ENCODE measurements around the gene RELA. TPM values are rescaled to one million over a fixed set of nuclear protein-coding genes. Genes with fewer than 3 reads are reported as not detected.

Gene RELA
- total RNA-seq, 1 experiment from 2014 or later: 99.3 TPM

DNA sequence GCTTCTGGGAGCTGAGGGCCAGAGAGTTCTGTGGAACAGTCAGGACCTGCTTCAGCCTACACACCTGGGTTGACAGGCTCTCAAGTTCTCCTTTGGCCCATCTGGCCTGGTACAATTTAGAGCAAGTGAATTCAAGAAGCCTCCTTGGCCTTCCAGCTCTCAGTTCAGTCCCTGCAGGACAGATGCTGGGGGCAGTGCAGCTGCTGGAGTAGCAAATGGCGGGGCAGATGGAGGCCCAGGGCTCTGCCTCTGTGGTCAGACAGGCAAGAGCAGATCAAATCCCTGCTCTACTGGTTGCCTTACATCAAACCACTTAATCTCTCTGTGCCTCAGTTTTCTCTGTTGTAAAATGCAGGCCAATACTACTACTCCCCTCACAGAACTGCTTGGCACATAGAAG is 58.5 kb downstream of the RELA start:
- intact Hi-C loops (cut with micrococcal nuclease; ENCODE audit: unreplicated experiment): no loop called here

More for the DNA sequence above, 58.5 kb downstream of the RELA start:
- no peak overlapping the region for H3K27ac ChIP-seq (ENCODE audit: low read depth, low read length, poor library complexity, severe bottlenecking)
- CTCF ChIA-PET: no interaction called here
- DNase-seq (ENCODE audit: low spot score): no peak
- H3K36me3 ChIP-seq (ENCODE audit: insufficient read depth, low read length, poor library complexity, severe bottlenecking): peaks cover 28% of the 10 kb centered on the region
- H3K4me1 ChIP-seq (ENCODE audit: insufficient read depth, low read length, poor library complexity, severe bottlenecking): peaks cover 10% of the 10 kb centered on the region
- H3K27me3 ChIP-seq (replicated peaks; ENCODE audit: insufficient read depth, low read depth, low read length, poor library complexity): no peaks in the 10 kb centered on the region
- BruUV-seq (replicated peaks): no TSS peak
- no peak for TF ChIP-seq EZH2 (IDR thresholded peaks at IDR 0.05; ENCODE audit: borderline replicate concordance, low read depth, low read length, poor library complexity, severe bottlenecking)
- TF ChIP-seq, protein P1, sequence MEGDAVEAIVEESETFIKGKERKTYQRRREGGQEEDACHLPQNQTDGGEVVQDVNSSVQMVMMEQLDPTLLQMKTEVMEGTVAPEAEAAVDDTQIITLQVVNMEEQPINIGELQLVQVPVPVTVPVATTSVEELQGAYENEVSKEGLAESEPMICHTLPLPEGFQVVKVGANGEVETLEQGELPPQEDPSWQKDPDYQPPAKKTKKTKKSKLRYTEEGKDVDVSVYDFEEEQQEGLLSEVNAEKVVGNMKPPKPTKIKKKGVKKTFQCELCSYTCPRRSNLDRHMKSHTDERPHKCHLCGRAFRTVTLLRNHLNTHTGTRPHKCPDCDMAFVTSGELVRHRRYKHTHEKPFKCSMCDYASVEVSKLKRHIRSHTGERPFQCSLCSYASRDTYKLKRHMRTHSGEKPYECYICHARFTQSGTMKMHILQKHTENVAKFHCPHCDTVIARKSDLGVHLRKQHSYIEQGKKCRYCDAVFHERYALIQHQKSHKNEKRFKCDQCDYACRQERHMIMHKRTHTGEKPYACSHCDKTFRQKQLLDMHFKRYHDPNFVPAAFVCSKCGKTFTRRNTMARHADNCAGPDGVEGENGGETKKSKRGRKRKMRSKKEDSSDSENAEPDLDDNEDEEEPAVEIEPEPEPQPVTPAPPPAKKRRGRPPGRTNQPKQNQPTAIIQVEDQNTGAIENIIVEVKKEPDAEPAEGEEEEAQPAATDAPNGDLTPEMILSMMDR (conservative IDR thresholded peaks at IDR 0.05; ENCODE audit: low read depth, low read length): no peak
- H3K4me3 ChIP-seq (ENCODE audit: low read depth, low read length, poor library complexity, severe bottlenecking): no peak overlapping the region
- H3K9me3 ChIP-seq (ENCODE audit: low read depth, low read length, poor library complexity, severe bottlenecking): no peaks in the 10 kb centered on the region
- POLR2A ChIA-PET (ENCODE audit: low non-redundant PET): no interaction called here

Small RNAs within 50 kb of the gene (microRNA-seq; reads per million reads assigned to microRNA genes)
- gene MIR4489 (not detected), gene MIR4690 (2.7 reads per million, percentile 3 among the genes with 10 or more reads in this experiment)

Other genes starting within 250 kb of the RELA start
- gene NEAT1, start 240.1 kb downstream of the RELA start, total RNA-seq (2021): 196 and 211 TPM in 2 replicates
- gene MALAT1, start 163.9 kb downstream of the RELA start, total RNA-seq (2021): 4,586 and 4,701 TPM in 2 replicates
- gene SCYL1, start 137.8 kb downstream of the RELA start, total RNA-seq (2021): 90.6 and 95.7 TPM in 2 replicates
- gene LTBP3, start 104.6 kb downstream of the RELA start, total RNA-seq (2021): 92.1 and 123 TPM in 2 replicates
- 95.4 and 98.9 TPM in 2 replicates for gene ZNRD2, start 92.4 kb downstream of the RELA start, total RNA-seq (2021)
- gene FAM89B, start 90.4 kb downstream of the RELA start, total RNA-seq (2021): 79.8 and 88.3 TPM in 2 replicates
- gene EHBP1L1, start 86.9 kb downstream of the RELA start, total RNA-seq (2021): 29.5 and 40.9 TPM in 2 replicates
- gene KCNK7, start 67.1 kb downstream of the RELA start, total RNA-seq (2021): 1.7 and 2.3 TPM in 2 replicates
- 92.8 and 94.2 TPM in 2 replicates for gene MAP3K11, start 48.7 kb downstream of the RELA start, total RNA-seq (2021)
- gene PCNX3, start 47.1 kb downstream of the RELA start, total RNA-seq (2021): 63.4 and 68.0 TPM in 2 replicates
- 30.0 and 43.2 TPM in 2 replicates for gene SIPA1, start 24.8 kb downstream of the RELA start, total RNA-seq (2021)
- gene KAT5, start 49.3 kb upstream of the RELA start, total RNA-seq (2021): 68.1 and 71.3 TPM in 2 replicates
- gene RNASEH2C, start 57.9 kb upstream of the RELA start, total RNA-seq (2021): 73.6 and 80.2 TPM in 2 replicates
- gene AP5B1, start 118.1 kb upstream of the RELA start, total RNA-seq (2021): 22.5 and 22.8 TPM in 2 replicates
- gene OVOL1, start 124.1 kb upstream of the RELA start, total RNA-seq (2021): not detected in 2 replicates
- 2.0 and 2.1 TPM in 2 replicates for gene SNX32, start 171.0 kb upstream of the RELA start, total RNA-seq (2021)
- gene CFL1, start 195.3 kb upstream of the RELA start, total RNA-seq (2021): 1,449 and 1,649 TPM in 2 replicates
- 64.6 and 77.4 TPM in 2 replicates for gene MUS81, start 197.5 kb upstream of the RELA start, total RNA-seq (2021)
- 31.2 and 37.6 TPM in 2 replicates for gene EFEMP2, start 209.9 kb upstream of the RELA start, total RNA-seq (2021)
- not detected in 2 replicates for gene CTSW, start 216.9 kb upstream of the RELA start, total RNA-seq (2021)
- gene FIBP, start 225.6 kb upstream of the RELA start, total RNA-seq (2021): 98.5 and 116 TPM in 2 replicates
- 32.3 and 32.9 TPM in 2 replicates for gene CCDC85B, start 227.8 kb upstream of the RELA start, total RNA-seq (2021)
- gene FOSL1, start 237.5 kb upstream of the RELA start, total RNA-seq (2021): 12.6 and 29.0 TPM in 2 replicates